GM12878 (cell line): ENCODE measurements around the gene IL1RL2. TPM values are rescaled to one million over a fixed set of nuclear protein-coding genes. Genes with fewer than 3 reads are reported as not detected.

ENCODE experiments used
- ATAC-seq: fragments of 200-7000 bp; cut with Tn5 transposase; 3 replicates; pipeline ENCODE4 v1.9.1; 2020; ENCODE audit warnings: mild to moderate bottlenecking, moderate library complexity
- BruUV-seq: library from RNA; stranded (reverse); fragments of 400-500 nt; replicated peaks from 2 replicates; lab custom pipeline; 2021; lab: Mats Ljungman, UMichigan
- CTCF ChIA-PET: fragments of 300-600 bp; sonication (Branson Sonifier 250); formaldehyde crosslinking; extraction: SDS; loops from one replicate; lab custom pipeline; 2021; ENCODE audit warnings: inconsistent platforms; lab: Yijun Ruan, JAX
- POLR2A ChIA-PET: fragments of 350-600 bp; formaldehyde crosslinking; extraction: SDS; loops from one replicate; lab custom pipeline; 2021; ENCODE audit warnings: inconsistent platforms; lab: Charles Lee
- RAD21 ChIA-PET: fragments of 300-600 bp; sonication (Branson Sonifier 250); formaldehyde crosslinking; loops from one replicate; lab custom pipeline; 2023; ENCODE audit warnings: antibody characterized with exemption; ENCODE audit not compliant: unreplicated experiment; lab: Charles Lee
- SMC1A ChIA-PET: fragments of 300-600 bp; sonication (Branson Sonifier 250); formaldehyde crosslinking; loops from one replicate; lab custom pipeline; 2023; ENCODE audit not compliant: unreplicated experiment, uncharacterized antibody; lab: Charles Lee
- DNase-seq: peaks from one replicate; pipeline ENCODE4 v3.0.0-alpha.2; 2011; ENCODE audit warnings: low read depth, low spot score
- FAIRE-seq: peaks from 3 replicates; lab custom pipeline; 2011; peaks lifted over from hg19 to GRCh38; lab: Jason Lieb, UNC
- H2AFZ ChIP-seq: 2 replicates; pipeline ENCODE4 v1.6.0; 2011; ENCODE audit warnings: low read depth, low read length, control low read depth; ENCODE audit not compliant: control insufficient read depth
- H3K27ac ChIP-seq: 2 replicates; pipeline ENCODE4 v1.5.1; 2011; ENCODE audit warnings: control low read depth; ENCODE audit not compliant: control insufficient read depth, insufficient read depth
- H3K27me3 ChIP-seq, 2 experiments: replicated peaks in 1 of 2; 2 replicates each; pipeline versions ENCODE4 v1.6.0 to v1.6.1; 2011; ENCODE audit warnings: low read length in 1 of 2; ENCODE audit not compliant: control insufficient read depth in 2 of 2, insufficient read depth in 2 of 2
- H3K36me3 ChIP-seq, 2 experiments: 2 replicates each; pipeline ENCODE4 v1.5.1; 2011; ENCODE audit warnings: low read length in 1 of 2; ENCODE audit not compliant: control insufficient read depth in 2 of 2, insufficient read depth in 2 of 2
- H3K4me1 ChIP-seq: 2 replicates; pipeline ENCODE4 v1.6.1; 2011; ENCODE audit warnings: mild to moderate bottlenecking, low read length, moderate library complexity, mixed read lengths; ENCODE audit not compliant: control insufficient read depth, insufficient read depth
- H3K4me2 ChIP-seq: 2 replicates; pipeline ENCODE4 v1.6.0; 2011; ENCODE audit warnings: control low read depth; ENCODE audit not compliant: control insufficient read depth, insufficient read depth
- H3K4me3 ChIP-seq: fragments of 200-600 bp; sonication (generic); 2 replicates; pipeline ENCODE4 v1.5.1; 2016
- H3K79me2 ChIP-seq: 2 replicates; pipeline ENCODE4 v1.6.0; 2011; ENCODE audit warnings: low read length; ENCODE audit not compliant: control insufficient read depth, insufficient read depth
- H3K9ac ChIP-seq: 2 replicates; pipeline ENCODE4 v1.8.0; 2011; ENCODE audit warnings: low read length, control low read depth, mixed read lengths; ENCODE audit not compliant: control insufficient read depth, insufficient read depth
- H3K9me3 ChIP-seq: replicated peaks from 3 replicates; pipeline ENCODE4 v1.5.1; 2011; ENCODE audit warnings: mild to moderate bottlenecking, low read length; ENCODE audit not compliant: control insufficient read depth, insufficient read depth
- H4K20me1 ChIP-seq: 2 replicates; pipeline ENCODE4 v1.6.0; 2011; ENCODE audit not compliant: control insufficient read depth, insufficient read depth
- BHLHE40 ChIP-seq, 2 experiments: fragments of 450-650 bp in 1 of 2; IDR thresholded peaks; 2 replicates each; pipeline ENCODE4 v1.6.1; 2011 to 2017; ENCODE audit warnings: low read depth in 2 of 2, borderline replicate concordance in 1 of 2, improper control_type of control experiment in 1 of 2, low read length in 1 of 2, mild to moderate bottlenecking in 1 of 2
- CBFB ChIP-seq: IDR thresholded peaks from 2 replicates; pipeline ENCODE4 v1.6.1; 2016; ENCODE audit warnings: antibody characterized with exemption, low read depth
- CHD1 ChIP-seq: IDR thresholded peaks from 2 replicates; pipeline ENCODE4 v1.6.1; 2012; ENCODE audit warnings: low read depth, low read length, improper control_type of control experiment
- ESRRA ChIP-seq: IDR thresholded peaks from 2 replicates; pipeline ENCODE4 v1.6.1; 2012; ENCODE audit warnings: mild to moderate bottlenecking, low read length, improper control_type of control experiment
- HDAC2 ChIP-seq: fragments of 200-600 bp; sonication (generic); IDR thresholded peaks from 2 replicates; pipeline ENCODE4 v1.6.1; 2017
- MTA2 ChIP-seq: fragments of 450-650 bp; IDR thresholded peaks from 2 replicates; pipeline ENCODE4 v1.6.1; 2016; ENCODE audit warnings: low read depth, mild to moderate bottlenecking, moderate library complexity
- MTA3 ChIP-seq: IDR thresholded peaks from 2 replicates; pipeline ENCODE4 v1.6.1; 2012; ENCODE audit warnings: low read length, inconsistent platforms, borderline replicate concordance
- RAD51 ChIP-seq: fragments of 450-650 bp; IDR thresholded peaks from 2 replicates; pipeline ENCODE4 v1.6.1; 2016; ENCODE audit warnings: moderate library complexity, mild to moderate bottlenecking, inconsistent platforms
- SP1 ChIP-seq: IDR thresholded peaks from one replicate; pipeline ENCODE4 v1.6.1; 2011; ENCODE audit warnings: low read depth, low read length
- STAT1 ChIP-seq: fragments of 450-650 bp; conservative IDR thresholded peaks from 2 replicates; pipeline ENCODE4 v1.6.1; 2014; ENCODE audit warnings: antibody characterized with exemption, mild to moderate bottlenecking
- TCF7 ChIP-seq: IDR thresholded peaks from 2 replicates; pipeline ENCODE4 v1.6.1; 2014; ENCODE audit warnings: antibody characterized with exemption, borderline replicate concordance
- ZNF24 ChIP-seq: fragments of 450-650 bp; IDR thresholded peaks from 2 replicates; pipeline ENCODE4 v1.6.1; 2017; ENCODE audit warnings: antibody characterized with exemption, mild to moderate bottlenecking
- ZZZ3 ChIP-seq: IDR thresholded peaks from 2 replicates; pipeline ENCODE4 v1.6.1; 2011; ENCODE audit warnings: low read depth; ENCODE audit not compliant: control insufficient read depth, insufficient read length
- WGBS: methylation state at CpG from one replicate; pipeline ENCODE4 v1.1.6; 2016; ENCODE audit warnings: low lambda C conversion rate; ENCODE audit not compliant: insufficient replicate concordance, insufficient coverage; ENCODE audit errors: missing lambda C conversion rate; 5-methylcytosine and 5-hydroxymethylcytosine counted together
- in situ Hi-C: fragments of 300-500 bp; cut with MboI; formaldehyde crosslinking; loops from 9 replicates; pipeline ENCODE4 v1.14.3; 2018; ENCODE audit warnings: mixed read lengths
- intact Hi-C: fragments of 100-400 bp; cut with micrococcal nuclease; formaldehyde crosslinking; loops from one replicate; pipeline ENCODE4 v1.14.2; 2022; ENCODE audit not compliant: unreplicated experiment
- polyA plus RNA-seq, 11 experiments: library from polyadenylated mRNA; depleted of rRNA in 4 of 11; unstranded in 6 of 11; stranded (reverse) in 5 of 11; fragments of >200 nt; fragmentation: Nextera tagmentation in 4 of 11; fragmentation: Illumina TruSeq in 1 of 11; extraction: Ambion mirVana in 4 of 11; extraction: Trizol in 1 of 11; gene quantifications; 1 replicate in 1 of 11; 2 replicates in 10 of 11; pipeline versions ENCODE4 v1.2.1 to v1.2.3, GENCODE V29; 2011 to 2016; ENCODE audit warnings: inconsistent platforms in 2 of 11, missing spikeins in 2 of 11, low read depth in 1 of 11
- total RNA-seq, 4 experiments: library from RNA; depleted of rRNA in 3 of 4; stranded (reverse); fragments of >200 nt in 3 of 4; fragmentation: Illumina TruSeq in 1 of 4; extraction: Trizol in 1 of 4; gene quantifications; 2 replicates each; pipeline versions ENCODE4 v1.2.1 to v1.2.3, GENCODE V29; 2013 to 2021
- TF ChIP-seq, protein P1 (sequence below): IDR thresholded peaks from 2 replicates; pipeline ENCODE4 v1.6.1; 2012; ENCODE audit warnings: improper control_type of control experiment, low read depth, low read length; ENCODE audit not compliant: insufficient replicate concordance

IL1RL2 gene
- total and polyA plus RNA-seq, 10 of the 15 experiments (the other 5 are each of a cell fraction or from before 2014, with no cell fraction given), result not detected

DNA sequence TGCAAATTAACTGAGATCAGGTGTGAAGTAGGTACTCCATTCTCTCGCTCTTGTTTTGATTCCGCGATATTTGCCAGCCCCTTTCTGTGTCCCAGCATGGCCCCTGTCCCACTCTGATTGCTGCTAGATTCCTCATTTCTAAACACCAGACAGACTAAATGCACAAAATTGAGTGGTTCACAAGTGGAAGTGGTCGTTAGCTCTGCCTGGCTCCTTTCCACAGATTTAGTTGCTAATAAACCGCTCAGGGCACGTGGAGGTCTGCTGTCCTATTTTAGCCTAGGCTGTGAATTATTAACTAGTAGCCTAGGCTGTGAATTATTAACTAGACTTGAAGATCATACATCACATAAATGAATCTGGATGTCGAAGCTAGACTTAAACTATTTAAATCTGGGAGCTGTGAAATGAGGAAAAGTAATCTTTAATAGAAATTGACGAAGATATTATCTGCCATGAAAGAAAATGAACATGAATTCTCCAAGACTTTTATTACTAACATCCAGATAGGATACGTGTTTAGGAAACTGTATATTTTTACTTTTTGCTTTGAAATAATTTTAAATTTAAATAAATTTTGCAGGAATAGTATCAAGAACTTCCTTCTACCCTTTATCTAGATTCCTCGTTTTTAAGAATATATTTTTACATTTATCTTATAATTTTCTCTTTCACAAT is 3.7 kb downstream of the IL1RL2 start:
- ChIA-PET SMC1A (interaction anchor here (1.2 to 1.5 kb wide), 3 partner anchors 44 to 170 kb away, joined by 3 read pairs; no protein-coding TSS in a partner anchor), CTCF (no interaction called here), POLR2A (no interaction called here), RAD21 (interaction anchor here (0.9 kb wide), 1 partner anchor 50 kb away, joined by 3 read pairs; no protein-coding TSS in a partner anchor)
- in situ Hi-C loops (no loop called here), intact Hi-C loops (no loop called here)
- Histone ChIP-seq H2AFZ (no peak overlapping the region), H3K4me2 (no peak overlapping the region), H3K4me1 (no peaks in the 10 kb centered on the region), H3K27me3 (no peaks in the 10 kb centered on the region; a peak in 2 of 4 replicates), H3K36me3 (no peaks in the 10 kb centered on the region), H3K79me2 (no peaks in the 10 kb centered on the region), H3K9ac (no peak overlapping the region), H3K27ac (no peak overlapping the region), H4K20me1 (no peaks in the 10 kb centered on the region), H3K4me3 (no peak overlapping the region), H3K9me3 (no peaks in the 10 kb centered on the region; the same call in 2 of the 3 replicates)
- no peak for DNase-seq
- ATAC-seq, result no peak
- BruUV-seq, result no TSS peak
- WGBS, result 29% methylated on average over 10 of the region's 10 CpGs
- no peak for TF ChIP-seq TCF7
- TF ChIP-seq BHLHE40 (IDR thresholded peaks at IDR 0.05; ENCODE audit: borderline replicate concordance in 1 of 2, low read depth in 2 of 2, low read length in 1 of 2), result peak in 1 of 2 experiments; percentile 9; a peak in 1 of 4 replicates
- no peak for FAIRE-seq

DNA sequence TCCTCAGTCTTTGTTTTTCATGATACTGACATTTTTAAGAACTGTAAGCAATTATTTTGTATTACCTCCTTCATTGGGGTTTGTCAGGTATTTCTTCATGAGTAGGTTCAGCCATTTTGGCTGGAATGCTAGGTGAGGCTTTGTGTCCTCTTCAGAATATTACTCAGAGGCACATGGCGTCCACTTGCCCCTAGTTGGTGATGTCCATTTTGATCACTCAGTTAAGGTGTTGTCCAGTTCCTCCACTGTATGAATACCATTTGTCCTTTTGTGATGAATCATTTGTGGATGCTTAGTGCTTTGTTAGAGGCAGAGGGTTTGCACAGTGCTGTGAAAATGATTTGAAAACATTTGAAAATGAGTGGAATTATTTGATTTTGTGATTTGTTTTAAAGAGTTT is 4.7 kb downstream of the IL1RL2 start:
- ATAC-seq (no peak), FAIRE-seq (no peak), DNase-seq (no peak)
- ChIA-PET SMC1A (no interaction called here), CTCF (no interaction called here), POLR2A (no interaction called here), RAD21 (no interaction called here)
- H3K9me3 ChIP-seq, result no peaks in the 10 kb centered on the region; the same call in 2 of the 3 replicates
- H3K4me3 ChIP-seq, result no peak overlapping the region
- no peak overlapping the region for H2AFZ ChIP-seq
- H3K9ac ChIP-seq, result no peak overlapping the region
- no peak overlapping the region for H3K27ac ChIP-seq
- BruUV-seq, result no TSS peak
- no peaks in the 10 kb centered on the region for H3K4me1 ChIP-seq
- H3K4me2 ChIP-seq, result no peak overlapping the region
- no peaks in the 10 kb centered on the region for H4K20me1 ChIP-seq
- H3K36me3 ChIP-seq, result no peaks in the 10 kb centered on the region
- in situ Hi-C loops, result no loop called here
- no peaks in the 10 kb centered on the region for H3K79me2 ChIP-seq
- no peaks in the 10 kb centered on the region; a peak in 2 of 4 replicates for H3K27me3 ChIP-seq
- WGBS, result 0% methylated on average over 1 of the region's 1 CpG
- intact Hi-C loops, result no loop called here
- TF ChIP-seq ZNF24, result no peak
- TF ChIP-seq MTA2, result no peak
- TF ChIP-seq ESRRA, result no peak
- TF ChIP-seq HDAC2, result no peak
- TF ChIP-seq STAT1, result no peak
- TF ChIP-seq, protein P1, sequence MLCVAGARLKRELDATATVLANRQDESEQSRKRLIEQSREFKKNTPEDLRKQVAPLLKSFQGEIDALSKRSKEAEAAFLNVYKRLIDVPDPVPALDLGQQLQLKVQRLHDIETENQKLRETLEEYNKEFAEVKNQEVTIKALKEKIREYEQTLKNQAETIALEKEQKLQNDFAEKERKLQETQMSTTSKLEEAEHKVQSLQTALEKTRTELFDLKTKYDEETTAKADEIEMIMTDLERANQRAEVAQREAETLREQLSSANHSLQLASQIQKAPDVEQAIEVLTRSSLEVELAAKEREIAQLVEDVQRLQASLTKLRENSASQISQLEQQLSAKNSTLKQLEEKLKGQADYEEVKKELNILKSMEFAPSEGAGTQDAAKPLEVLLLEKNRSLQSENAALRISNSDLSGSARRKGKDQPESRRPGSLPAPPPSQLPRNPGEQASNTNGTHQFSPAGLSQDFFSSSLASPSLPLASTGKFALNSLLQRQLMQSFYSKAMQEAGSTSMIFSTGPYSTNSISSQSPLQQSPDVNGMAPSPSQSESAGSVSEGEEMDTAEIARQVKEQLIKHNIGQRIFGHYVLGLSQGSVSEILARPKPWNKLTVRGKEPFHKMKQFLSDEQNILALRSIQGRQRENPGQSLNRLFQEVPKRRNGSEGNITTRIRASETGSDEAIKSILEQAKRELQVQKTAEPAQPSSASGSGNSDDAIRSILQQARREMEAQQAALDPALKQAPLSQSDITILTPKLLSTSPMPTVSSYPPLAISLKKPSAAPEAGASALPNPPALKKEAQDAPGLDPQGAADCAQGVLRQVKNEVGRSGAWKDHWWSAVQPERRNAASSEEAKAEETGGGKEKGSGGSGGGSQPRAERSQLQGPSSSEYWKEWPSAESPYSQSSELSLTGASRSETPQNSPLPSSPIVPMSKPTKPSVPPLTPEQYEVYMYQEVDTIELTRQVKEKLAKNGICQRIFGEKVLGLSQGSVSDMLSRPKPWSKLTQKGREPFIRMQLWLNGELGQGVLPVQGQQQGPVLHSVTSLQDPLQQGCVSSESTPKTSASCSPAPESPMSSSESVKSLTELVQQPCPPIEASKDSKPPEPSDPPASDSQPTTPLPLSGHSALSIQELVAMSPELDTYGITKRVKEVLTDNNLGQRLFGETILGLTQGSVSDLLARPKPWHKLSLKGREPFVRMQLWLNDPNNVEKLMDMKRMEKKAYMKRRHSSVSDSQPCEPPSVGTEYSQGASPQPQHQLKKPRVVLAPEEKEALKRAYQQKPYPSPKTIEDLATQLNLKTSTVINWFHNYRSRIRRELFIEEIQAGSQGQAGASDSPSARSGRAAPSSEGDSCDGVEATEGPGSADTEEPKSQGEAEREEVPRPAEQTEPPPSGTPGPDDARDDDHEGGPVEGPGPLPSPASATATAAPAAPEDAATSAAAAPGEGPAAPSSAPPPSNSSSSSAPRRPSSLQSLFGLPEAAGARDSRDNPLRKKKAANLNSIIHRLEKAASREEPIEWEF, result no peak
- no peak for TF ChIP-seq CBFB
- no peak for TF ChIP-seq ZZZ3
- no peak for TF ChIP-seq RAD51
- TF ChIP-seq MTA3, result no peak
- no peak for TF ChIP-seq SP1
- TF ChIP-seq CHD1, result no peak
